Transverse colon (tissue), 4 donors: ENCODE measurements around the gene CSF3R. TPM values are rescaled to one million over a fixed set of nuclear protein-coding genes. Genes with fewer than 3 reads are reported as not detected.
"Not testable (repeated sequence)": the region's sequence is repeated elsewhere in the genome, so short reads cannot be mapped to it uniquely, and the experiment has no call there.

Experiments
- DNase-seq: peaks from one replicate; pipeline ENCODE4 v3.0.0-alpha.2; 2019
- H3K27ac ChIP-seq, 4 donors: fragments of 200-600 bp; sonication (generic); 2 replicates each; pipeline ENCODE4 v1.5.1; 2016 to 2018; ENCODE audit warnings: inconsistent platforms in 4 of 4
- H3K27me3 ChIP-seq: fragments of 200-600 bp; sonication (generic); 2 replicates; pipeline ENCODE4 v1.5.1; 2017; ENCODE audit warnings: inconsistent platforms
- H3K36me3 ChIP-seq, 4 donors: fragments of 200-600 bp; sonication (generic); 2 replicates each; pipeline ENCODE4 v1.5.1; 2017 to 2019; ENCODE audit warnings: inconsistent platforms in 4 of 4
- H3K4me1 ChIP-seq, 4 donors: fragments of 200-600 bp; sonication (generic); 2 replicates each; pipeline ENCODE4 v1.5.1; 2017 to 2020; ENCODE audit warnings: inconsistent platforms in 4 of 4
- H3K4me3 ChIP-seq, 4 donors: fragments of 200-600 bp; sonication (generic); 1 replicate in 1 of 4; 2 replicates in 3 of 4; pipeline versions ENCODE4 v1.5.1 to v1.6.1; 2017 to 2019; ENCODE audit warnings: inconsistent platforms in 4 of 4
- H3K9me3 ChIP-seq, 2 donors: fragments of 200-600 bp; sonication (generic); 2 replicates each; pipeline ENCODE4 v1.5.1; 2017 to 2019; ENCODE audit warnings: inconsistent platforms in 2 of 2
- EP300 ChIP-seq: sonication (generic); formaldehyde crosslinking; IDR thresholded peaks from one replicate; pipeline ENCODE4 v1.6.1; 2017; ENCODE audit warnings: antibody characterized with exemption, low read depth
- POLR2A ChIP-seq: fragments of 450-650 bp; IDR thresholded peaks from one replicate; pipeline ENCODE4 v1.6.1; 2016; ENCODE audit warnings: antibody characterized with exemption, mild to moderate bottlenecking, moderate library complexity
- POLR2AphosphoS5 ChIP-seq, 3 donors: sonication (generic); formaldehyde crosslinking; IDR thresholded peaks; one replicate each; pipeline ENCODE4 v1.6.1; 2016; ENCODE audit warnings: antibody characterized with exemption in 3 of 3
- WGBS, 2 donors: methylation state at CpG; one replicate each; pipeline ENCODE4 v1.1.5; 2018; ENCODE audit warnings: low coverage in 1 of 2; 5-methylcytosine and 5-hydroxymethylcytosine counted together
- in situ Hi-C, 4 donors: fragments of 200-750 bp; cut with MboI; loops; one replicate each; pipeline versions ENCODE4 v1.15.0 to v1.15.1; 2017; ENCODE audit warnings: low sequenced_read_pairs in 3 of 4, low pct_ligation_motif_present in 1 of 4, low pct_unique_long_range_greater_than_20kb in 1 of 4
- intact Hi-C: fragments of 100-400 bp; cut with DNase I; formaldehyde crosslinking; loops from one replicate; pipeline ENCODE4 v1.15.1; 2023; ENCODE audit warnings: low total_unique reads
- total RNA-seq, 4 donors: library from RNA; depleted of rRNA; stranded (reverse); fragments of >200 nt; gene quantifications; one replicate each; pipeline ENCODE4 v1.1.0, GENCODE V29; 2016
- TF ChIP-seq, protein P1 (sequence below), 5 experiments: fragments of 200-600 bp in 3 of 5; fragments of 450-650 bp in 2 of 5; sonication (generic) in 3 of 5; IDR thresholded peaks; 1 replicate in 2 of 5; 2 replicates in 3 of 5; pipeline ENCODE4 v1.5.1; 2016 to 2017; ENCODE audit warnings: antibody characterized with exemption in 5 of 5, inconsistent platforms in 3 of 5, mild to moderate bottlenecking in 2 of 5, moderate library complexity in 1 of 5

CSF3R gene
- total RNA-seq, 4 donors from 2014 or later: 3.8 to 17.1 (median 5.2) TPM

DNA sequence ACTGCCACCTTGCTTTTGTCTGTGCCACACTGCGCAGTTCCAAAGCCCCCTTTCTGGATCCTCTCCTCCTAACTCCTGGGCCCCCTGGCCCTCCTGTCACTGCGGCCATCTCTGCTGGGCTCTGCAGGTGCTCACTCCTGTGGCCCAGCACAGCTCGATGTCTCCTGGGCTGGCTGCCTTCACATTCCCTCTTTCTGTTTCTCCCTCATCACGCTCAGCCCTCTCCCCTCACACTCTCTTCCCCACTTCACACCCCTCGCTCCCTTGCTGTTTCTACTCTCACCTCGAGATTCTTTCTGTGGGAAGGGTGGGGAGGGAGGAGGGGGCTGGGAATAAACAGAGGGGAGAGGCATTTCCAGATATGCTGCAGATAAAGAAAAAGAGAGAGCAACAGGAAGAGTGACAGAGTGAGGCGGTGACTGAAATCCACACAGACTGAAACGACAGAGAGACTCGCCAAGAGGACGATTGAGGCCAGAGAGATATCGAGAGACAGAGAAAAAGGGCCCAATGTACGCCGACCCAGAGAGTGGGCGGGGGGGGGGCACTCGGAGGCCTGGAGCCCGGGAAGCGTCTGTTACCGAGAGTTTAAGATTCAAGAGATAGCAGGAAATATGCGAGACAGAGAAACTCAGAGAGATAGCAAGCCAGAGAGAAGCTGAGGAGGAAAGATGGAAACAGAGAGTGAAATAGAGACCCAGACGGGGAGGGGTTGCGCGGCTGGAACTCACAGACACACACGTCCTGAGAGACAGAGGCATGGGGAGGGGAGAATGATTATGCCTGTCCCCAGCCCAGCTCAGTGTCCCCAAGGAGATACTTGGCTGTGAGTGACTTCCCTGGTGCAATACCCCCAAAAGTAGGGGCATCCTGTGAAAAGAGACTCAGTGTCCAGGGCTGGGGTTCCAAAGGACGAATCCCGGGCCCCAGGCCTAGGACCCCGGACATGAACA is 666 bp downstream of the CSF3R start:
- Histone ChIP-seq H3K4me3 (peak overlapping the region in 1 of 4 donors; percentile 24), H3K27ac (no peak overlapping the region), H3K36me3 (no peaks in the 10 kb centered on the region), H3K9me3 (no peaks in the 10 kb centered on the region), H3K4me1 (peaks cover 0 to 5% (median 0%) of the 10 kb centered on the region in 4 donors), H3K27me3 (no peaks in the 10 kb centered on the region)
- WGBS, 2 donors: 14 to 47% methylated on average over 6 to 26 of the region's 26 CpGs
- TF ChIP-seq EP300 (no peak), POLR2A (no peak), POLR2AphosphoS5 (IDR thresholded peaks at IDR 0.05) (no peak)
- TF ChIP-seq, protein P1, sequence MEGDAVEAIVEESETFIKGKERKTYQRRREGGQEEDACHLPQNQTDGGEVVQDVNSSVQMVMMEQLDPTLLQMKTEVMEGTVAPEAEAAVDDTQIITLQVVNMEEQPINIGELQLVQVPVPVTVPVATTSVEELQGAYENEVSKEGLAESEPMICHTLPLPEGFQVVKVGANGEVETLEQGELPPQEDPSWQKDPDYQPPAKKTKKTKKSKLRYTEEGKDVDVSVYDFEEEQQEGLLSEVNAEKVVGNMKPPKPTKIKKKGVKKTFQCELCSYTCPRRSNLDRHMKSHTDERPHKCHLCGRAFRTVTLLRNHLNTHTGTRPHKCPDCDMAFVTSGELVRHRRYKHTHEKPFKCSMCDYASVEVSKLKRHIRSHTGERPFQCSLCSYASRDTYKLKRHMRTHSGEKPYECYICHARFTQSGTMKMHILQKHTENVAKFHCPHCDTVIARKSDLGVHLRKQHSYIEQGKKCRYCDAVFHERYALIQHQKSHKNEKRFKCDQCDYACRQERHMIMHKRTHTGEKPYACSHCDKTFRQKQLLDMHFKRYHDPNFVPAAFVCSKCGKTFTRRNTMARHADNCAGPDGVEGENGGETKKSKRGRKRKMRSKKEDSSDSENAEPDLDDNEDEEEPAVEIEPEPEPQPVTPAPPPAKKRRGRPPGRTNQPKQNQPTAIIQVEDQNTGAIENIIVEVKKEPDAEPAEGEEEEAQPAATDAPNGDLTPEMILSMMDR (IDR thresholded peaks at IDR 0.05): no peak
- no peak for DNase-seq
- in situ Hi-C loops (no loop called here), intact Hi-C loops (no loop called here)

DNA sequence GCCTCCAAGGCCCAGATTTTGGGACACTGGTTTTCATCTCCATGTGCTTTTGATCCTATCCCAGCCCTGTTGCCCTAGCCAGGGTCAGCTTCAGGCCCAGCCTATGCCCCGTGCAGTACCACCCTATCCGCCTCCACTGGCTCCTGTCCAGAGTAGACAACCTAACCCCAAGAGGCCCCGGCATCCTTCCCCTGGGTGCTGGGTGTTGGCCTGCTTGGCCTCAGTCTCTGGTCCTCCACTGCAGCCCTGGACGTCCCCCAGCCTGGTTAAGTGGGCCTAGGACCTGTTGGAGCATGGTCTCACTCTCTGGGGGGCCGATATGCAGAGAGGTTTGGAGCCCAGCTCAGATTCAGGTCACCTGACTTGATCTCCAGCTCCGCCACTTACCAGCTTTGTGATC is 1.6 kb downstream of the CSF3R start:
- 71% methylated on average over 6 of the region's 6 CpGs; no CpG with 5 or more reads in 1 of the 2 donors for WGBS, 2 donors
- Histone ChIP-seq H3K4me3 (no peak overlapping the region), H3K9me3 (no peaks in the 10 kb centered on the region), H3K36me3 (no peaks in the 10 kb centered on the region), H3K27ac (no peak overlapping the region), H3K4me1 (no peaks in the 10 kb centered on the region), H3K27me3 (no peaks in the 10 kb centered on the region)
- TF ChIP-seq EP300: no peak
- TF ChIP-seq POLR2AphosphoS5 (IDR thresholded peaks at IDR 0.05): no peak
- TF ChIP-seq, protein P1 (IDR thresholded peaks at IDR 0.05): no peak
- TF ChIP-seq POLR2A: no peak
- DNase-seq: no peak
- intact Hi-C loops (no loop called here), in situ Hi-C loops (no loop called here)

DNA sequence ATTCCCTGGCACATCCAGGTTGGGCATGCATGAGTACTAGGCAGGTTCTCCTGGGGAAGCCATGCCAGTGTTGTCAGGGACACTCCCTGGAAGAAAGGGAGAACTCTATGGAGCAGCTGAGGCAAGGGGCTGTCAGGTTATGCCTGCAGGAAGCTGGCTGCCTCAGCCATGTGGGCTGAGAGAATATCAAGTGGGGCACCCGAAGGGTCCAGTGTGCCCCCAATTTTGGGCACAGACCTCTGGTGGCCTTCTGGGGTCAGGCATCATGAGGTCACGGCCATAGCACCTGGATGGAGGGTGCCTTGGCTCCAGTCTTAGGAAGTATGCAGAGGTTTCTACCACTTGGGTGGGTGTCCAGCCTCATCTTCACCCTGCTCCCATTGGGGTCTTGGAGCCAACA is 2.6 kb downstream of the CSF3R start:
- 75% methylated on average over 2 of the region's 2 CpGs; no CpG with 5 or more reads in 1 of the 2 donors for WGBS, 2 donors
- intact Hi-C loops: no loop called here
- TF ChIP-seq, protein P1 (IDR thresholded peaks at IDR 0.05): no peak
- TF ChIP-seq POLR2AphosphoS5 (IDR thresholded peaks at IDR 0.05) (no peak), EP300 (no peak), POLR2A (no peak)
- H3K4me3 ChIP-seq: no peak overlapping the region
- DNase-seq: no peak
- no peaks in the 10 kb centered on the region for H3K36me3 ChIP-seq
- H3K9me3 ChIP-seq: no peaks in the 10 kb centered on the region
- H3K27ac ChIP-seq: no peak overlapping the region
- in situ Hi-C loops: no loop called here
- no peaks in the 10 kb centered on the region for H3K27me3 ChIP-seq
- H3K4me1 ChIP-seq: no peaks in the 10 kb centered on the region

DNA sequence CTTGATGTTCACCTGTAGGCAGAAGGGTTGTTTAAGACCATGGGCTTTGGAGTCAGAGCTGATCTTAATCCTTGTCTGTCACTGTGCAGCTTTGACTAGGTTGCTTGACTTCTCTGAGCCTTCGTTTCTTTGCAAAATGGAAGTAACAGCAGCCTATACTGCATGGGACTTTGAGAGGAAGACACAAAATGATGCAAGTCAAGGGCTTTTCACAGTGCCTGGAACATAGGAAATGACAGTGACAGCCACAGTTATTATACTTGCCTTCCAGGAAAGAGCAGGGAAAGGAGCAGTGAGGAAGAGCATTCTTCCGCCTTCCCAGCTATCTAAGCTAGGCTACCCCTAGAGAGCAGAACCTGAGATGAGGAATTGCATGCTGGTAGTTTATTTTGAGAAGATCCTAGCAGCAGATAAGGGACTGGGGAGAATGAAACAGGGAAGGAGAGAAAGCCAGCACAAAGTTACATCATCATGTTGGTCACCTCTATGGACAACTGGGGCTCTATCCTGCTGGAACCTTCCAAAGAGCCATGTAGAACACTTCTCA is 3.1 kb downstream of the CSF3R start:
- Histone ChIP-seq H3K36me3 (no peaks in the 10 kb centered on the region), H3K4me3 (no peak overlapping the region), H3K4me1 (no peaks in the 10 kb centered on the region), H3K27me3 (no peaks in the 10 kb centered on the region), H3K27ac (no peak overlapping the region), H3K9me3 (no peaks in the 10 kb centered on the region)
- intact Hi-C loops: no loop called here
- in situ Hi-C loops: no loop called here
- no peak for TF ChIP-seq EP300
- no peak for TF ChIP-seq POLR2AphosphoS5 (IDR thresholded peaks at IDR 0.05)
- TF ChIP-seq, protein P1 (IDR thresholded peaks at IDR 0.05): no peak
- no peak for TF ChIP-seq POLR2A
- 50 to 81% methylated on average over 1 to 2 of the region's 2 CpGs for WGBS, 2 donors
- DNase-seq: no peak

DNA sequence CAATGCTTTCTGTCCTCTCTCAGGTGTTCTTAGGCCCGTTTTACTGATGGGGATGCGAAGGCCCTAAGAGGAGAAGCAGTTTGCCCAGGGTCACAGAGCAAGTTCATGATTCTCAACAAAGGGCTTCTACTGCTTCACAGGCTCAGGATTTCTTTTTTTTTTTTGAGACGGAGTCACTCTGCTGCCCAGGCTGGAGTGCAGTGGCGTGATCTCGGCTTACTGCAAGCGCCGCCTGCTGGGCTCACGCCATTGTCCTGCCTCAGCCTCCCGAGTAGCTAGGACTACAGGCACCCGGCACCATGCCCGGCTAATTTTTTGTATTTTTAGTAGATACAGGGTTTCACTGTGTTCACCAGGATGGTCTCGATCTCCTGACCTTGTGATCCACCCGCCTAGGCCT is 5.1 kb downstream of the CSF3R start:
- in situ Hi-C loops, H3K27ac ChIP-seq, H3K9me3 ChIP-seq, intact Hi-C loops, H3K4me3 ChIP-seq, DNase-seq, H3K36me3 ChIP-seq, H3K27me3 ChIP-seq, H3K4me1 ChIP-seq: not testable (repeated sequence)
- WGBS, 2 donors: 87 to 93% methylated on average over 2 to 13 of the region's 13 CpGs
